ENCODE data around the gene CILP.

GRCh38 chr15:65231306-65231705, 20.0 kb upstream of the CILP start:
- TF ChIP-seq STAT5B (CRISPR knock-in tag; IDR thresholded peaks at IDR 0.05), result no peak
- TF ChIP-seq, protein P1, sequence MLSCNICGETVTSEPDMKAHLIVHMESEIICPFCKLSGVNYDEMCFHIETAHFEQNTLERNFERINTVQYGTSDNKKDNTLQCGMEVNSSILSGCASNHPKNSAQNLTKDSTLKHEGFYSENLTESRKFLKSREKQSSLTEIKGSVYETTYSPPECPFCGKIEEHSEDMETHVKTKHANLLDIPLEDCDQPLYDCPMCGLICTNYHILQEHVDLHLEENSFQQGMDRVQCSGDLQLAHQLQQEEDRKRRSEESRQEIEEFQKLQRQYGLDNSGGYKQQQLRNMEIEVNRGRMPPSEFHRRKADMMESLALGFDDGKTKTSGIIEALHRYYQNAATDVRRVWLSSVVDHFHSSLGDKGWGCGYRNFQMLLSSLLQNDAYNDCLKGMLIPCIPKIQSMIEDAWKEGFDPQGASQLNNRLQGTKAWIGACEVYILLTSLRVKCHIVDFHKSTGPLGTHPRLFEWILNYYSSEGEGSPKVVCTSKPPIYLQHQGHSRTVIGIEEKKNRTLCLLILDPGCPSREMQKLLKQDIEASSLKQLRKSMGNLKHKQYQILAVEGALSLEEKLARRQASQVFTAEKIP (CRISPR knock-in tag; IDR thresholded peaks at IDR 0.05; ENCODE audit: borderline replicate concordance), result no peak
- TF ChIP-seq, protein P2, sequence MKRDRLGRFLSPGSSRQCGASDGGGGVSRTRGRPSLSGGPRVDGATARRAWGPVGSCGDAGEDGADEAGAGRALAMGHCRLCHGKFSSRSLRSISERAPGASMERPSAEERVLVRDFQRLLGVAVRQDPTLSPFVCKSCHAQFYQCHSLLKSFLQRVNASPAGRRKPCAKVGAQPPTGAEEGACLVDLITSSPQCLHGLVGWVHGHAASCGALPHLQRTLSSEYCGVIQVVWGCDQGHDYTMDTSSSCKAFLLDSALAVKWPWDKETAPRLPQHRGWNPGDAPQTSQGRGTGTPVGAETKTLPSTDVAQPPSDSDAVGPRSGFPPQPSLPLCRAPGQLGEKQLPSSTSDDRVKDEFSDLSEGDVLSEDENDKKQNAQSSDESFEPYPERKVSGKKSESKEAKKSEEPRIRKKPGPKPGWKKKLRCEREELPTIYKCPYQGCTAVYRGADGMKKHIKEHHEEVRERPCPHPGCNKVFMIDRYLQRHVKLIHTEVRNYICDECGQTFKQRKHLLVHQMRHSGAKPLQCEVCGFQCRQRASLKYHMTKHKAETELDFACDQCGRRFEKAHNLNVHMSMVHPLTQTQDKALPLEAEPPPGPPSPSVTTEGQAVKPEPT (CRISPR knock-in tag; IDR thresholded peaks at IDR 0.05; ENCODE audit: low read depth), result no peak
